Right atrium auricular region (tissue), 2 donors: ENCODE results near the gene MED25. TPM values are rescaled to one million over a fixed set of nuclear protein-coding genes. Genes with fewer than 3 reads are reported as not detected.
A peak's percentile ranks its signal among the peaks of the same experiment; 100 is the strongest.

Source experiments
- DNase-seq: peaks from one replicate; pipeline ENCODE4 v3.0.0-alpha.2; 2019; ENCODE audit warnings: low spot score
- H3K27ac ChIP-seq, 2 donors: fragments of 200-600 bp; sonication (generic); 1 replicate in 1 of 2; 2 replicates in 1 of 2; pipeline ENCODE4 v1.5.1; 2016 to 2019
- H3K27me3 ChIP-seq, 2 donors: fragments of 200-600 bp; sonication (generic); one replicate each; pipeline versions ENCODE4 v1.5.1 to v1.6.0; 2017 to 2019
- H3K36me3 ChIP-seq: fragments of 200-600 bp; sonication (generic); one replicate; pipeline ENCODE4 v1.5.1; 2016
- H3K4me1 ChIP-seq, 2 donors: fragments of 200-600 bp; sonication (generic); one replicate each; pipeline versions ENCODE4 v1.5.1 to v1.6.0; 2017 to 2019
- H3K4me3 ChIP-seq, 2 donors: fragments of 200-600 bp; sonication (generic); 1 replicate in 1 of 2; 2 replicates in 1 of 2; pipeline ENCODE4 v1.5.1; 2017 to 2019; ENCODE audit warnings: mild to moderate bottlenecking in 1 of 2, moderate library complexity in 1 of 2
- H3K9me3 ChIP-seq, 2 donors: fragments of 200-600 bp; sonication (generic); one replicate each; pipeline ENCODE4 v1.5.1; 2019
- CTCF ChIP-seq, 2 donors: fragments of 200-600 bp; sonication (generic); IDR thresholded peaks; one replicate each; pipeline ENCODE4 v1.5.1; 2019; ENCODE audit warnings: antibody characterized with exemption in 2 of 2
- total RNA-seq, 2 donors: library from RNA; depleted of rRNA; stranded (reverse); fragments of >200 nt; gene quantifications; one replicate each; pipeline ENCODE4 v1.1.0, GENCODE V29; 2016

The MED25 gene
- total RNA-seq, 2 donors from 2014 or later = 31.1 to 54.0 TPM

- H3K4me3 ChIP-seq = peak overlapping the region in 1 of 2 donors; percentile 46
- H3K27ac ChIP-seq = peak overlapping the region; percentile 63 to 70
- H3K4me1 ChIP-seq = peaks cover 0 to 12% of the 10 kb centered on the region in 2 donors
- no peaks in the 10 kb centered on the region for H3K27me3 ChIP-seq
- no peak for DNase-seq
- no peak for TF ChIP-seq CTCF (IDR thresholded peaks at IDR 0.05)
- peaks cover 75% of the 10 kb centered on the region for H3K36me3 ChIP-seq
- H3K9me3 ChIP-seq = no peaks in the 10 kb centered on the region
These were observed 15.1 kb upstream of the MED25 start for GRCh38 chr19:49802836-49803528.

- Histone ChIP-seq H3K9me3 (no peaks in the 10 kb centered on the region), H3K27ac (no peak overlapping the region), H3K4me3 (no peak overlapping the region), H3K4me1 (peaks cover 0 to 16% of the 10 kb centered on the region in 2 donors), H3K36me3 (peaks cover 70% of the 10 kb centered on the region), H3K27me3 (no peaks in the 10 kb centered on the region)
- TF ChIP-seq CTCF (IDR thresholded peaks at IDR 0.05) = no peak
- no peak for DNase-seq
These were observed 14.6 kb upstream of the MED25 start for GRCh38 chr19:49803529-49803856.

- Histone ChIP-seq H3K4me1 (peaks cover 0 to 26% of the 10 kb centered on the region in 2 donors), H3K27me3 (no peaks in the 10 kb centered on the region), H3K9me3 (no peaks in the 10 kb centered on the region), H3K36me3 (peaks cover 45% of the 10 kb centered on the region), H3K4me3 (no peak overlapping the region), H3K27ac (no peak overlapping the region)
- no peak for TF ChIP-seq CTCF (IDR thresholded peaks at IDR 0.05)
- DNase-seq = no peak
These were observed 12.1 kb upstream of the MED25 start for GRCh38 chr19:49805822-49806619.

GRCh38 chr19:49806620-49806959 is 11.5 kb upstream of the MED25 start:
- Histone ChIP-seq H3K27me3 (no peaks in the 10 kb centered on the region), H3K4me3 (no peak overlapping the region), H3K27ac (no peak overlapping the region), H3K9me3 (no peaks in the 10 kb centered on the region), H3K36me3 (peaks cover 40% of the 10 kb centered on the region), H3K4me1 (peaks cover 0 to 26% of the 10 kb centered on the region in 2 donors)
- TF ChIP-seq CTCF (IDR thresholded peaks at IDR 0.05) = no peak
- DNase-seq = no peak

- no peak for DNase-seq
- Histone ChIP-seq H3K4me3 (no peak overlapping the region), H3K36me3 (peaks cover 38% of the 10 kb centered on the region), H3K27me3 (no peaks in the 10 kb centered on the region), H3K4me1 (peaks cover 0 to 22% of the 10 kb centered on the region in 2 donors), H3K9me3 (no peaks in the 10 kb centered on the region), H3K27ac (no peak overlapping the region)
- TF ChIP-seq CTCF (IDR thresholded peaks at IDR 0.05) = no peak
These were observed 10.8 kb upstream of the MED25 start for GRCh38 chr19:49807058-49807903.
